ENCODE data around the gene MCM9. TPM values are rescaled to one million over a fixed set of nuclear protein-coding genes. Genes with fewer than 3 reads are reported as not detected.

Gene MCM9
- total and polyA plus RNA-seq, 2 experiments from 2014 or later: 11.1 to 13.5 TPM

- TF ChIP-seq EZH2phosphoT487 (IDR thresholded peaks at IDR 0.05; ENCODE audit: low read depth, severe bottlenecking, unreplicated experiment) (no peak), EZH2 (IDR thresholded peaks at IDR 0.05; ENCODE audit: borderline replicate concordance) (no peak), CTCF (IDR thresholded peaks at IDR 0.05; ENCODE audit: poor library complexity) (no peak)
- Histone ChIP-seq H3K4me2 (no peak overlapping the region), H3K4me1 (ENCODE audit: insufficient read depth) (no peaks in the 10 kb centered on the region), H2AFZ (no peak overlapping the region), H3K9me2 (replicated peaks; ENCODE audit: insufficient read depth) (no peaks in the 10 kb centered on the region), H3K9me3 (ENCODE audit: low read depth) (no peaks in the 10 kb centered on the region), H3K4me3 (no peak overlapping the region), H3K36me3 (replicated peaks; ENCODE audit: insufficient read depth, low read depth) (no peaks in the 10 kb centered on the region), H3K79me2 (peaks cover 70% of the 10 kb centered on the region), H3K27ac (no peak overlapping the region), H3K27me3 (no peaks in the 10 kb centered on the region), H4K20me1 (ENCODE audit: insufficient read depth, poor library complexity, severe bottlenecking) (no peaks in the 10 kb centered on the region)
- 92% methylated on average over 9 of the region's 9 CpGs for WGBS (ENCODE audit: low lambda C conversion rate, missing lambda C conversion rate)
- DNase-seq (ENCODE audit: low spot score): no peak
Observed at GRCh38 chr6:118881440-118882313, 53.3 kb downstream of the MCM9 start.

GRCh38 chr6:118877806-118878205 lies 57.2 kb downstream of the MCM9 start:
- H3K4me2 ChIP-seq: no peak overlapping the region
- no peak for DNase-seq (ENCODE audit: low spot score)
- TF ChIP-seq CTCF (IDR thresholded peaks at IDR 0.05; ENCODE audit: poor library complexity) (no peak), EZH2phosphoT487 (IDR thresholded peaks at IDR 0.05; ENCODE audit: low read depth, severe bottlenecking, unreplicated experiment) (no peak), EZH2 (IDR thresholded peaks at IDR 0.05; ENCODE audit: borderline replicate concordance) (no peak)
- H3K36me3 ChIP-seq (replicated peaks; ENCODE audit: insufficient read depth, low read depth): no peaks in the 10 kb centered on the region
- no peaks in the 10 kb centered on the region for H4K20me1 ChIP-seq (ENCODE audit: insufficient read depth, poor library complexity, severe bottlenecking)
- no peak overlapping the region for H3K4me3 ChIP-seq
- H3K79me2 ChIP-seq: peaks cover 60% of the 10 kb centered on the region
- no peaks in the 10 kb centered on the region for H3K27me3 ChIP-seq
- no peak overlapping the region for H2AFZ ChIP-seq
- H3K27ac ChIP-seq: no peak overlapping the region
- 91% methylated on average over 2 of the region's 2 CpGs for WGBS (ENCODE audit: low lambda C conversion rate, missing lambda C conversion rate)
- H3K4me1 ChIP-seq (ENCODE audit: insufficient read depth): no peaks in the 10 kb centered on the region
- H3K9me3 ChIP-seq (ENCODE audit: low read depth): no peaks in the 10 kb centered on the region
- no peaks in the 10 kb centered on the region for H3K9me2 ChIP-seq (replicated peaks; ENCODE audit: insufficient read depth)

GRCh38 chr6:118876814-118877213 lies 58.1 kb downstream of the MCM9 start:
- no peaks in the 10 kb centered on the region for H3K4me1 ChIP-seq (ENCODE audit: insufficient read depth)
- peaks cover 55% of the 10 kb centered on the region for H3K79me2 ChIP-seq
- H3K4me3 ChIP-seq: no peak overlapping the region
- H3K9me3 ChIP-seq (ENCODE audit: low read depth): no peaks in the 10 kb centered on the region
- H3K27ac ChIP-seq: peak overlapping the region; percentile 20
- DNase-seq (ENCODE audit: low spot score): no peak
- no peaks in the 10 kb centered on the region for H3K9me2 ChIP-seq (replicated peaks; ENCODE audit: insufficient read depth)
- no peaks in the 10 kb centered on the region for H3K36me3 ChIP-seq (replicated peaks; ENCODE audit: insufficient read depth, low read depth)
- peak overlapping the region; percentile 40 for H3K4me2 ChIP-seq
- no peaks in the 10 kb centered on the region for H4K20me1 ChIP-seq (ENCODE audit: insufficient read depth, poor library complexity, severe bottlenecking)
- no peaks in the 10 kb centered on the region for H3K27me3 ChIP-seq
- no peak overlapping the region for H2AFZ ChIP-seq
- TF ChIP-seq CTCF (IDR thresholded peaks at IDR 0.05; ENCODE audit: poor library complexity) (no peak), EZH2 (IDR thresholded peaks at IDR 0.05; ENCODE audit: borderline replicate concordance) (no peak), EZH2phosphoT487 (IDR thresholded peaks at IDR 0.05; ENCODE audit: low read depth, severe bottlenecking, unreplicated experiment) (no peak)
